Liver (tissue), 9 donors: Measurements from ENCODE around the gene TSGA10. TPM values are rescaled to one million over a fixed set of nuclear protein-coding genes. Genes with fewer than 3 reads are reported as not detected.

Experiments
- DNase-seq: peaks from one replicate; pipeline ENCODE4 v3.0.0-alpha.2; 2017; ENCODE audit warnings: low spot score
- H3K27ac ChIP-seq, 2 donors: one replicate each; pipeline ENCODE4 v1.7.0; 2013; ENCODE audit warnings: inconsistent platforms in 2 of 2, low read length in 2 of 2, control low read depth in 1 of 2, low read depth in 1 of 2, mild to moderate bottlenecking in 1 of 2
- H3K27me3 ChIP-seq, 4 donors: one replicate each; pipeline versions ENCODE4 v1.6.1 to v1.7.0; 2013; ENCODE audit warnings: low read length in 3 of 4, inconsistent platforms in 1 of 4, mild to moderate bottlenecking in 1 of 4, moderate library complexity in 1 of 4; ENCODE audit not compliant: control insufficient read depth in 4 of 4, insufficient read depth in 4 of 4
- H3K36me3 ChIP-seq, 4 donors: one replicate each; pipeline versions ENCODE4 v1.6.1 to v1.7.0; 2013; ENCODE audit warnings: low read length in 3 of 4, mild to moderate bottlenecking in 3 of 4, low read depth in 1 of 4, moderate library complexity in 1 of 4; ENCODE audit not compliant: control insufficient read depth in 4 of 4, insufficient read depth in 3 of 4
- H3K4me1 ChIP-seq, 4 donors: one replicate each; pipeline versions ENCODE4 v1.6.1 to v1.7.0; 2013; ENCODE audit warnings: low read length in 3 of 4, mild to moderate bottlenecking in 3 of 4, moderate library complexity in 1 of 4; ENCODE audit not compliant: control insufficient read depth in 4 of 4, insufficient read depth in 4 of 4
- H3K4me3 ChIP-seq, 3 donors: one replicate each; pipeline versions ENCODE4 v1.6.1 to v1.7.0; 2013; ENCODE audit warnings: low read length in 3 of 3, control low read depth in 1 of 3, low read depth in 1 of 3, mild to moderate bottlenecking in 1 of 3
- H3K9ac ChIP-seq, 2 donors: one replicate each; pipeline ENCODE4 v1.7.0; 2013; ENCODE audit warnings: low read length in 2 of 2, mild to moderate bottlenecking in 2 of 2, moderate library complexity in 2 of 2, control low read depth in 1 of 2, low read depth in 1 of 2
- H3K9me3 ChIP-seq, 4 donors: one replicate each; pipeline versions ENCODE4 v1.6.1 to v1.7.0; 2013; ENCODE audit warnings: low read length in 3 of 4; ENCODE audit not compliant: control insufficient read depth in 4 of 4
- CTCF ChIP-seq: fragments of 150-350 bp; IDR thresholded peaks from 2 replicates; pipeline ENCODE4 v1.5.1; 2017; ENCODE audit warnings: improper control_type of control experiment, low read depth, low read length; ENCODE audit not compliant: missing input control
- EGR1 ChIP-seq, 2 donors: IDR thresholded peaks; 2 replicates each; pipeline ENCODE4 v1.6.1; 2016 to 2018; ENCODE audit warnings: antibody characterized with exemption in 2 of 2, low read depth in 2 of 2
- FOXA1 ChIP-seq: IDR thresholded peaks from 2 replicates; pipeline ENCODE4 v1.6.1; 2016; ENCODE audit warnings: antibody characterized with exemption
- FOXA2 ChIP-seq: IDR thresholded peaks from 2 replicates; pipeline ENCODE4 v1.6.1; 2016; ENCODE audit warnings: antibody characterized with exemption
- GABPA ChIP-seq, 2 donors: IDR thresholded peaks in 1 of 2; conservative IDR thresholded peaks in 1 of 2; 2 replicates each; pipeline ENCODE4 v1.6.1; 2016; ENCODE audit warnings: antibody characterized with exemption in 2 of 2, mild to moderate bottlenecking in 1 of 2, moderate library complexity in 1 of 2
- HNF4G ChIP-seq: IDR thresholded peaks from 2 replicates; pipeline ENCODE4 v1.6.1; 2016; ENCODE audit warnings: antibody characterized with exemption
- MAX ChIP-seq: IDR thresholded peaks from 2 replicates; pipeline ENCODE4 v1.6.1; 2016; ENCODE audit warnings: antibody characterized with exemption
- NR2F2 ChIP-seq: IDR thresholded peaks from 2 replicates; pipeline ENCODE4 v1.6.1; 2016; ENCODE audit warnings: antibody characterized with exemption
- RAD21 ChIP-seq, 2 donors: IDR thresholded peaks; 2 replicates each; pipeline ENCODE4 v1.6.1; 2016; ENCODE audit warnings: antibody characterized with exemption in 2 of 2, mild to moderate bottlenecking in 2 of 2
- SP1 ChIP-seq: IDR thresholded peaks from 2 replicates; pipeline ENCODE4 v1.6.1; 2018; ENCODE audit warnings: antibody characterized with exemption, mild to moderate bottlenecking
- TAF1 ChIP-seq: conservative IDR thresholded peaks from 2 replicates; pipeline ENCODE4 v1.6.1; 2016; ENCODE audit warnings: antibody characterized with exemption, mild to moderate bottlenecking
- YY1 ChIP-seq: IDR thresholded peaks from 2 replicates; pipeline ENCODE4 v1.6.1; 2016; ENCODE audit warnings: antibody characterized with exemption, mild to moderate bottlenecking
- WGBS: extraction: QIAGEN DNeasy Blood & Tissue Kit; methylation state at CpG from one replicate; pipeline ENCODE4 v1.1.7; 2013; 5-methylcytosine and 5-hydroxymethylcytosine counted together
- polyA plus RNA-seq, 2 donors: library from polyadenylated mRNA; stranded (reverse) in 1 of 2; unstranded in 1 of 2; fragments of 200-250 nt in 1 of 2; fragments of >200 nt in 1 of 2; fragmentation: Nextera tagmentation in 1 of 2; extraction: Ambion mirVana in 1 of 2; gene quantifications; one replicate each; pipeline versions ENCODE4 v1.2.1 to v1.2.3, GENCODE V29; 2013 to 2015
- total RNA-seq, 2 donors: library from RNA; depleted of rRNA; stranded (reverse); fragments of >200 nt; gene quantifications; one replicate each; pipeline ENCODE4 v1.2.3, GENCODE V29; 2014
- TF ChIP-seq, protein P1 (sequence below): IDR thresholded peaks from 2 replicates; pipeline ENCODE4 v1.6.1; 2016; ENCODE audit warnings: antibody characterized with exemption
- TF ChIP-seq, protein P2 (sequence below): IDR thresholded peaks from 2 replicates; pipeline ENCODE4 v1.6.1; 2016; ENCODE audit warnings: antibody characterized with exemption, mild to moderate bottlenecking
- donor health status: healthy.
- donor health status: healthy.
- donor health status: healthy.
- donor health status: healthy.
- donor health status: healthy.

Gene TSGA10
- total and polyA plus RNA-seq, 4 donors, result 0.93 to 4.4 (median 3.8) TPM

DNA sequence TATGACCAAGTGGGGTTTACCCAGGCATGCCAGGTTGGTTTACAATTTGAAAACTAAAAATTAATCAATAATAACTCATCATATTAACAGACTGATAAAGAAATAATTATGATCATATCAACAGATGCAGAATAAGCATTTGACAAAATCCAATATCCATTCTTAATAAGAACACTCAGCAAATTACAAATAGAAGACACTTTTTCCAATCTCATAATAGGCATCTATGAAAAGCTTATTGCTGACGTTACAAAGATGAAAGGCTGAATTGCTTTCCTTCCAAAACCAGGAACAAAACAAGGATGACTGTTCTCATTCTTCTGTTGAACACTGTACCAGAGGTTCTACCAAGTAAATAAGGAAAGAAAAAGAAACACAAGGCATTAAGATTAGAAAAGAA lies 68.4 kb downstream of the TSGA10 start:
- no peak overlapping the region for H3K9ac ChIP-seq
- H3K4me3 ChIP-seq, result no peak overlapping the region
- H3K27ac ChIP-seq, result no peak overlapping the region
- no peaks in the 10 kb centered on the region for H3K27me3 ChIP-seq
- no peaks in the 10 kb centered on the region for H3K4me1 ChIP-seq
- no peaks in the 10 kb centered on the region for H3K9me3 ChIP-seq
- no peak for DNase-seq
- no peaks in the 10 kb centered on the region for H3K36me3 ChIP-seq
- WGBS, result 80% methylated on average over 1 of the region's 1 CpG
- TF ChIP-seq YY1 (no peak), MAX (no peak), HNF4G (no peak), SP1 (no peak), EGR1 (IDR thresholded peaks at IDR 0.05; ENCODE audit: low read depth in 2 of 2) (no peak)
- TF ChIP-seq, protein P1, sequence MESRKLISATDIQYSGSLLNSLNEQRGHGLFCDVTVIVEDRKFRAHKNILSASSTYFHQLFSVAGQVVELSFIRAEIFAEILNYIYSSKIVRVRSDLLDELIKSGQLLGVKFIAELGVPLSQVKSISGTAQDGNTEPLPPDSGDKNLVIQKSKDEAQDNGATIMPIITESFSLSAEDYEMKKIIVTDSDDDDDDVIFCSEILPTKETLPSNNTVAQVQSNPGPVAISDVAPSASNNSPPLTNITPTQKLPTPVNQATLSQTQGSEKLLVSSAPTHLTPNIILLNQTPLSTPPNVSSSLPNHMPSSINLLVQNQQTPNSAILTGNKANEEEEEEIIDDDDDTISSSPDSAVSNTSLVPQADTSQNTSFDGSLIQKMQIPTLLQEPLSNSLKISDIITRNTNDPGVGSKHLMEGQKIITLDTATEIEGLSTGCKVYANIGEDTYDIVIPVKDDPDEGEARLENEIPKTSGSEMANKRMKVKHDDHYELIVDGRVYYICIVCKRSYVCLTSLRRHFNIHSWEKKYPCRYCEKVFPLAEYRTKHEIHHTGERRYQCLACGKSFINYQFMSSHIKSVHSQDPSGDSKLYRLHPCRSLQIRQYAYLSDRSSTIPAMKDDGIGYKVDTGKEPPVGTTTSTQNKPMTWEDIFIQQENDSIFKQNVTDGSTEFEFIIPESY, result no peak
- TF ChIP-seq, protein P2, sequence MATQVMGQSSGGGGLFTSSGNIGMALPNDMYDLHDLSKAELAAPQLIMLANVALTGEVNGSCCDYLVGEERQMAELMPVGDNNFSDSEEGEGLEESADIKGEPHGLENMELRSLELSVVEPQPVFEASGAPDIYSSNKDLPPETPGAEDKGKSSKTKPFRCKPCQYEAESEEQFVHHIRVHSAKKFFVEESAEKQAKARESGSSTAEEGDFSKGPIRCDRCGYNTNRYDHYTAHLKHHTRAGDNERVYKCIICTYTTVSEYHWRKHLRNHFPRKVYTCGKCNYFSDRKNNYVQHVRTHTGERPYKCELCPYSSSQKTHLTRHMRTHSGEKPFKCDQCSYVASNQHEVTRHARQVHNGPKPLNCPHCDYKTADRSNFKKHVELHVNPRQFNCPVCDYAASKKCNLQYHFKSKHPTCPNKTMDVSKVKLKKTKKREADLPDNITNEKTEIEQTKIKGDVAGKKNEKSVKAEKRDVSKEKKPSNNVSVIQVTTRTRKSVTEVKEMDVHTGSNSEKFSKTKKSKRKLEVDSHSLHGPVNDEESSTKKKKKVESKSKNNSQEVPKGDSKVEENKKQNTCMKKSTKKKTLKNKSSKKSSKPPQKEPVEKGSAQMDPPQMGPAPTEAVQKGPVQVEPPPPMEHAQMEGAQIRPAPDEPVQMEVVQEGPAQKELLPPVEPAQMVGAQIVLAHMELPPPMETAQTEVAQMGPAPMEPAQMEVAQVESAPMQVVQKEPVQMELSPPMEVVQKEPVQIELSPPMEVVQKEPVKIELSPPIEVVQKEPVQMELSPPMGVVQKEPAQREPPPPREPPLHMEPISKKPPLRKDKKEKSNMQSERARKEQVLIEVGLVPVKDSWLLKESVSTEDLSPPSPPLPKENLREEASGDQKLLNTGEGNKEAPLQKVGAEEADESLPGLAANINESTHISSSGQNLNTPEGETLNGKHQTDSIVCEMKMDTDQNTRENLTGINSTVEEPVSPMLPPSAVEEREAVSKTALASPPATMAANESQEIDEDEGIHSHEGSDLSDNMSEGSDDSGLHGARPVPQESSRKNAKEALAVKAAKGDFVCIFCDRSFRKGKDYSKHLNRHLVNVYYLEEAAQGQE, result no peak

DNA sequence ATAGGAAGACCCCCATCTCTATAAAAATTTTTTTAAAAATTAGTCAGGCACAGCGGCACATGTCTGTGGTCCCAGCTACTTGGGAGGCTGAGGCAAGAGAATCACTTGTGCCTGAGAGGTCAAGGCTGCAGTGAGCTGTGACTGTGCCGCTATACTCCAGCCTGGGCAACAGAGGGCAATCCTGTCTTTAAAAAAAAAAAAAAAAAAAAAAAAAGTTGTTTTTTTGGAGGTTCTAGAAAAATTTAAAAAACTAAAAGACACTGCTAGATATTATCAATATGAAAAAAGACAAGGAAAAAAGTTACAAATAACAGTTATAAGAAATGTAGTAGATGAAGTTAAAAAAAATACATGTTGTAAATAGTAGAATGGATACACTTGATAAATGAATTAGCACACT lies 69.3 kb downstream of the TSGA10 start:
- H3K36me3 ChIP-seq, result no peaks in the 10 kb centered on the region
- no peaks in the 10 kb centered on the region for H3K4me1 ChIP-seq
- H3K27ac ChIP-seq, result no peak overlapping the region
- no peaks in the 10 kb centered on the region for H3K27me3 ChIP-seq
- no peak overlapping the region for H3K4me3 ChIP-seq
- H3K9ac ChIP-seq, result no peak overlapping the region
- DNase-seq, result no peak
- WGBS, result 69% methylated on average over 2 of the region's 2 CpGs
- H3K9me3 ChIP-seq, result no peaks in the 10 kb centered on the region
- TF ChIP-seq HNF4G (no peak), CTCF (peak; percentile 20), RAD21 (IDR thresholded peaks at IDR 0.05) (peak; percentile 17 to 29)

DNA sequence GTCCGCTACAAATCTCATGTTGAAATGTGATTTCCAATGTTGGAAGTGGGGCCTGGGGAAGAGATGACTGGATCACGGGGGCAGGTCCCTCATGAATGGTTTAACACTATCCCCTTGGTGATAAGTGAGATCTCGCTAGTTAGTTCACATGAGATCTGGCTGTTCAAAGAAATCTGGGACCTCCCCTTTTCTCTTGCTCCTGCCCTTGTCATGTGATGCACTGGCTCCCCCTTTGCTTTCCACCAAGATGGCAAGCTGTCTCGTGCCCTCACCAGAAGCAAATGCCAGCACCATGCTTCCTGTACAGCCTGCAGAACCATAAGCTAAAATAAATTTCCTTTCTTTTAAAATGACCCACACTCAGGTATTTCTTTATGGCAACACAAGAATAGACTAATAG lies 70.5 kb downstream of the TSGA10 start:
- Histone ChIP-seq H3K27ac (no peak overlapping the region), H3K9me3 (no peaks in the 10 kb centered on the region), H3K36me3 (no peaks in the 10 kb centered on the region), H3K4me3 (no peak overlapping the region), H3K9ac (no peak overlapping the region), H3K27me3 (no peaks in the 10 kb centered on the region), H3K4me1 (no peaks in the 10 kb centered on the region)
- 81% methylated on average over 4 of the region's 4 CpGs for WGBS
- DNase-seq, result no peak
- TF ChIP-seq MAX (no peak), NR2F2 (no peak), TAF1 (no peak), FOXA1 (no peak), SP1 (no peak), EGR1 (IDR thresholded peaks at IDR 0.05; ENCODE audit: low read depth in 2 of 2) (no peak), FOXA2 (no peak), GABPA (IDR thresholded peaks at IDR 0.05 in 1 of 2, conservative IDR thresholded peaks at IDR 0.05 in 1 of 2) (no peak)
- TF ChIP-seq, protein P2, result no peak
- TF ChIP-seq, protein P1, result no peak
